Effector CD4-positive, alpha-beta T cell (primary cell): ENCODE results near the gene CDC42EP5.

Source experiments
- DNase-seq: peaks from one replicate; pipeline ENCODE4 v3.0.0-alpha.2; 2020

CDC42EP5 gene

DNA sequence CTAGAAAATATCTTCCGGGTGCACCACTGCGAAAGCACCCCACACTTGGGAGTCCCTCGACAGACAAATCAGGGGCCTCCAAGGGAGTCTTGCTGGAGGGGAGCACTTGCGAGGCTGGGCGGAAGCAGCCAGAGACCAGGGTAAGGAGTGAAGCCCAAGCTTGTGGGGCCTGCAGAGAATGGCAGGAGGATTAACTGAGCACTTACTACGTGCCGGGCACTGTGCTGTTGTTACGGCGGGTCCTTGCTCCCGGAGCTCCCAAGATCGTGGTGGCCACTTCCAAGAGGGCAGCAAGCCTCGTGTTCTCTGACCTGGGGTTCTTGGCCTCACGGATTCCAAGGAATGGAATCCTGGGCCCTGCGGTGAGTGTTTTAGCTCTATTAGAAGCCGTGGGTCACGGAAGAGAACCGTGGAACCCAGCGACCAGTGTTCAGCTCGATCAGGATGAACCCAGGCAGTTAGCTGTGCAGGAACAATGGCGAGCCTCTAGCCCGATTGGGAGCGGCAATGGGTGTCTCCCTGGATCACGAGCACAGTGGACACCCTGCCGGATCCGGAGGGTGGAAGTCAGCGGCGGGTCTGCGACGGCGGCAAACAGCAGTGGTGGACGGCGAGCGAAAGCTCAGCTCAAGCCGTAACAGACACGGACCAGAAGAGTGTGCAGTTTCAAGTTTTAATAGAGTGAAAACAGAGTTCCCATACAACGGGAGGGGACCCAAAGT, 48.3 kb downstream of the CDC42EP5 start:
- no peak for DNase-seq

DNA sequence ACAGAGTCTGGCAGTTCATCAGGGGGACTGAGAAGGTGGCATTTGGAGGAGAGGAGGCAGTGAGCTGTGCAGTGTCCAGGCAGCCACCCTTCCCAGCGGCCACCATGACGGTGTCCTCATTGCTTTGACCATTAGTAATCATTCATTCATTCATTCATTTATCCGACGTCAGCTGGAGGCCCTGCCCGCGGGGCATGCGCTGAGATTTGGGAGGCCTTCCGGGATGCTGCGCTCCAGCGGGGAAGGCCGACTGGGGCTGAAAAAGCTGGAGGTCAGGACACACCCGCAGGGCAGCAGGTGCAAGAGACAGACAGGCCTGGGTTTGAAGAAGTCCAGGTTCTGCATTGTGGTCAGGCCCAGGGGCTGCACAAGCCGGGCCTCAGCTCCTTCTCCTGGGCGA, 48.9 kb downstream of the CDC42EP5 start:
- DNase-seq: no peak

GRCh38 chr19:54422136-54422535, 51.0 kb downstream of the CDC42EP5 start:
- DNase-seq: no peak

DNA sequence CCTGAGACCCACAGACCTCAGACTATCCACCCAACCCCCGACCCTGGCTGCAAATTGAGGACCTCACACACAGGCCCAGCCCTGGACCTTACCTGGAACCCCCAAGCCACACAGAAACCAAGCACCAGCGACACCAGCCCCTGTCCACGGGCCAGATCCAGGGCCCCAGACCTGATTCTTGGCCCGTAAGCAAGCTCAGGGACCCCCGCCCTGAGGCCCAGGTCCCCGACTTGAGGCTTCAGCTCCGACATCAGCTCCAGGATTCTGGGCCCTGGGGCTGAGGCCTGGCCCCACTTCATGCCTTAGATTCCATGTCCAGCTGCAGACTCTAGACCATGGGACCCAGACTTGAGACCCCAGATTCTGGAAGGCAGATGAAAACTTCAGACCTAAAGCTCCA, 51.6 kb downstream of the CDC42EP5 start:
- DNase-seq: no peak

DNA sequence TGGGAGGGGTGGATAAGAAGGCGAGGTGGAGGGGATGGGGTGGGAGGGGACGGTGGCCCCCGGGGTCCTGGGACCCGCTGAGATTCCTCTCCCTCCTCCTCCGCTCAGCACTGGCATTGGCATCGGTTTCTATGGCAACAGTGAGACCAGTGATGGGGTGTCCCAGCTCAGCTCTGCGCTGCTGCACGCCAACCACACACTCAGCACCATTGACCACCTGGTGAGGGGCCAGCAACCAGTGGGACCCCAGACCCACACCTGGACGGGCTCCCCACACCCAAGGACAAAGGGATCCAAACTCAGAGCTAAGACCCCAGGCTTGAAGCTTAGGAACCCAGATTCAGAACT, 52.0 kb downstream of the CDC42EP5 start:
- DNase-seq: no peak

DNA sequence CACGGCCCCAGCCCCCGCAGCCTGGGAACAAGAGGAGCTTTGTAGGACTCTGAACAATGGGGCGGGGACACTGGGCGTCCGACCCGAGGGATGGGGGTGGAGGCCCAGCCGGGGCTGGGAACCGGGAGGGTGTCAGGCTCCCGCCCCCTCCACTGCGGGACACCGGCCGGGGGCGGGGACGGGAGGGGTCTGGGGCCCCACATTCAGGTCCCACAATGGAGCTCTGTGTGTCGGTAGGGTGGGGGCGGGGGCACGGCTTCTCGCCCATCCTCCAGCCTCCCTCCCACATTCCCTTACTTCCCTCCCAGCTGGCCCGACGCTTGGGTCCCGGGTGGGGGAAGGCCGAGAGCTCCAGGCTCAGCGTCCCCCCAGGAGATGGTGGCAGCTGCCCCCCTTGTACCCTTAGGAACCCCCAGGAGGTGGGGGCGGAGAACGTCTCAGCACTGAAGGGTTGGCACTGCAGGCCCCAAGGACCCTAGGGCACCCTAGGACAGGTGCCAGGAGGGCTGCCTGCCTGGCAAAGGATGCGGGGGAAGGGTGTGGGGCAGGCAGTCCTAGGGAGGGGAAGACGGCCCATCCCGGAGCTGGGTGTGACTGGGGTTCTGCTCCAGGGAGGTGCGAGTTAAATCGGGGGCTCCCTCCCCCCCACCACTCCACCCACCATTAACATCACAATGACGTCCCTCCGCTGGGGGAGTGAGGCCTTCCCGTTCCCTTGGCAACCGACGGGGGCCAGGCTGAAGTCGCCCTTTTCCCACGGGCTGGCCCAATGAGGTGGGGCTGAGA, 52.5 kb downstream of the CDC42EP5 start:
- no peak for DNase-seq

- DNase-seq: no peak
Measured at GRCh38 chr19:54420068-54420382, 53.1 kb downstream of the CDC42EP5 start.

DNA sequence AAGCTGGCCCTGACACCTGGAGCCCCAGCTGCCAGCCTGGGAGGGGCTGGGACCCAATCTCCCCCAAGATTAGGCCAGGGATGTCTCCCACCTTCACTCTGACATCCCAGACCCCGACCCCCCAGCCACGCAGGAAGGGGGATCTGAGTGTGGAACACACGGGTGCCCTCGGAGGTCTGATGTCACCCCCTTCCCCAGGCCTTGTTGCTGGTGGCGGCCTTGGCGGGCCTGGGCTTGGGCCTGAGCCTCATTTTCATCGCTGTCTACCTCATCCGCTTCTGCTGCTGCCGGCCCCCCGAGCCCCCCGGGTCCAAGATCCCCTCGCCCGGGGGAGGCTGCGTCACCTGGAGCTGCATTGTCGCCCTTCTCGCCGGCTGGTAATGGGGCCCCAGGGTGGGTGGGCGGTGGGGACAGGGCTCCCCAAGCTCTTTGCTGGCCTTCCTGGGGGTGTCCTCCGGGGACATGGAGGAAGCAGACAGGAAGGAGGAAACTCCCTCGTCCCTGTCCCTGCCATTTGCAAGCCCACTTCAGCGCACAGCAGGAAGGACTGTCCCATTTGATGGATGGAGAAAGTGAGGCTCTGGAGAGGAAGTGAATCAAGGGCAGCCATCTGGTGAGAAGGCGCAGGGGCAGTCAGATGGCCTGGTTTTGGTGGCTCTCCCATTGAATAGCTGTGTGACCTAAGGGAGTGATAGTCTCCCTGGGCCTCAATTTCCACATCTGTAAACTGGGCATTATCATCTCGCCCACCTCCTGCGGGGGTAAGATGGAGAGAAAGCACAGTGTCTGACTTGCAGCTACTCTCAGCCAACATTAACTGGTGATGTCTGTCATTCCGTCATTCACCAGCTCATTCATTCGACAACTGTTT, 53.9 kb downstream of the CDC42EP5 start:
- no peak for DNase-seq

GRCh38 chr19:54418030-54418929, 54.8 kb downstream of the CDC42EP5 start:
- no peak for DNase-seq

DNA sequence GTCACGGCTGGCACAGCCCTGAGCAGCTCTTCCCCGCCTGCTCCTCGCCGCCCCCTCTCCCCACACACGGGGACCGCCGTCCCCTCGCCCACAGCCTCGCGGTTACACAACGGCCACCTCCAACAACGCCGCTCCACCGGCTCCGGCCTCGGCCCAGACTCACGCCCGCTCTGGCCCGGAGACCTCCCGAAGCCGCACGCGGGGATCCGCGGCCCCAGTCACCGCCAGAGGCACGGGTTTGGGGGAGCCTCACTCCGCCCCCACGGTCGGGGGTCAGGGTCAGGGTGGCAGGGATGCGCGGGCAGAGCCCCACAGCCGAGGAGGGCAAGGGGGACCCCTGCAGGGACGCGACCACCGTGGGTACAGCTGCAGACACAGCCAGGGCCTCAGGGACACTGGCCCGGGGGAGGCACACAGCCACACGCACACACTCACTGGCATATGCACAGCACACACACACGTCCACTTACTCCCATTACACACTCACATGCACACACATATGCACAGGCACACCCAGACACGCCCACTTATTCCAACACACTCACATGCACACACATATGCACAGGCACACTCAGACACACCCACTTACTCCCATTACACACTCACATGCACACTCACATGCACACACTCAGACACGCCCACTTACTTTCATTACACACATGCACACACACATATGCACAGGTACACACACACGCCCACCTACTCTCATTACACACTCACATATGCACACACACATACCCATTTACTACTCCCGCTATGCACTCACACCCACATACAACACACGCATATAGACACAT, 56.2 kb downstream of the CDC42EP5 start:
- no peak for DNase-seq

- no peak for DNase-seq
Measured at GRCh38 chr19:54415901-54416673, 57.0 kb downstream of the CDC42EP5 start.

- no peak for DNase-seq
Measured at GRCh38 chr19:54415208-54415900, 57.7 kb downstream of the CDC42EP5 start, which contains the start of gene TTYH1. TTYH1 (plus strand) TSS chr19:54415464; CDS start chr19:54415553, 89 bp downstream.
